H9 (cell line): ENCODE results near the gene PRKAR2B. TPM values are rescaled to one million over a fixed set of nuclear protein-coding genes. Genes with fewer than 3 reads are reported as not detected.

Source experiments
- DNase-seq: peaks from one replicate; pipeline ENCODE4 v3.0.0-alpha.2; 2017
- H2AFZ ChIP-seq: one replicate; pipeline ENCODE4 v1.6.1; 2013; ENCODE audit warnings: mild to moderate bottlenecking, low read length, control low read depth, moderate library complexity
- H2AK5ac ChIP-seq: 2 replicates; pipeline ENCODE4 v1.6.1; 2013; ENCODE audit warnings: low read length, control low read depth, mixed read lengths; ENCODE audit not compliant: insufficient read length
- H2BK120ac ChIP-seq: one replicate; pipeline ENCODE4 v1.6.1; 2013; ENCODE audit warnings: low read depth, mild to moderate bottlenecking, low read length, control low read depth, inconsistent platforms; ENCODE audit not compliant: poor library complexity, severe bottlenecking
- H2BK12ac ChIP-seq: 2 replicates; pipeline ENCODE4 v1.6.1; 2013; ENCODE audit warnings: low read length, control low read depth, mixed read lengths, low read depth; ENCODE audit not compliant: insufficient read length
- H2BK15ac ChIP-seq: 2 replicates; pipeline ENCODE4 v1.6.1; 2013; ENCODE audit warnings: low read depth, low read length, control low read depth
- H2BK20ac ChIP-seq: one replicate; pipeline ENCODE4 v1.6.1; 2013; ENCODE audit warnings: low read depth, mild to moderate bottlenecking, low read length, control low read depth, inconsistent platforms; ENCODE audit not compliant: poor library complexity, severe bottlenecking
- H2BK5ac ChIP-seq: 2 replicates; pipeline ENCODE4 v1.6.1; 2013; ENCODE audit warnings: low read length, control low read depth, mixed read lengths; ENCODE audit not compliant: insufficient read length
- H3K14ac ChIP-seq: 2 replicates; pipeline ENCODE4 v1.6.1; 2013; ENCODE audit warnings: low read length, control low read depth; ENCODE audit not compliant: insufficient read depth
- H3K18ac ChIP-seq: 2 replicates; pipeline ENCODE4 v1.6.1; 2013; ENCODE audit warnings: low read depth, mild to moderate bottlenecking, mixed read lengths, low read length, control low read depth; ENCODE audit not compliant: insufficient read length
- H3K23ac ChIP-seq: 2 replicates; pipeline ENCODE4 v1.6.1; 2013; ENCODE audit warnings: low read length, control low read depth, mixed read lengths, low read depth; ENCODE audit not compliant: insufficient read length
- H3K23me2 ChIP-seq: 2 replicates; pipeline ENCODE4 v1.6.1; 2013; ENCODE audit warnings: low read depth, mild to moderate bottlenecking, mixed read lengths, low read length, control low read depth; ENCODE audit not compliant: insufficient read length, poor library complexity, severe bottlenecking
- H3K27ac ChIP-seq: 2 replicates; pipeline ENCODE4 v1.5.1; 2013; ENCODE audit warnings: low read length, control low read depth, mixed read lengths, low read depth; ENCODE audit not compliant: insufficient read length
- H3K27me3 ChIP-seq: 2 replicates; pipeline ENCODE4 v1.6.1; 2013; ENCODE audit warnings: low read length, control low read depth, inconsistent platforms; ENCODE audit not compliant: insufficient read depth
- H3K4ac ChIP-seq: 2 replicates; pipeline ENCODE4 v1.6.1; 2013; ENCODE audit warnings: low read depth, mild to moderate bottlenecking, control low read depth, inconsistent platforms, low read length, moderate library complexity
- H3K4me1 ChIP-seq: 2 replicates; pipeline ENCODE4 v1.6.1; 2013; ENCODE audit warnings: low read length, control low read depth, inconsistent platforms; ENCODE audit not compliant: insufficient read depth
- H3K4me2 ChIP-seq: 2 replicates; pipeline ENCODE4 v1.6.1; 2013; ENCODE audit warnings: low read length, control low read depth, mixed read lengths; ENCODE audit not compliant: insufficient read length, insufficient read depth
- H3K56ac ChIP-seq: 2 replicates; pipeline ENCODE4 v1.6.1; 2013; ENCODE audit warnings: low read depth, mild to moderate bottlenecking, mixed read lengths, low read length, control low read depth; ENCODE audit not compliant: insufficient read length
- H3K79me1 ChIP-seq: 2 replicates; pipeline ENCODE4 v1.6.1; 2013; ENCODE audit warnings: low read depth, mild to moderate bottlenecking, moderate library complexity, low read length, control low read depth, inconsistent platforms; ENCODE audit not compliant: insufficient read depth, poor library complexity, severe bottlenecking
- H3K79me2 ChIP-seq: 2 replicates; pipeline ENCODE4 v1.6.1; 2013; ENCODE audit warnings: low read length, control low read depth, inconsistent platforms; ENCODE audit not compliant: insufficient read depth
- H3K9ac ChIP-seq: 2 replicates; pipeline ENCODE4 v1.6.1; 2013; ENCODE audit warnings: low read length, control low read depth, mixed read lengths; ENCODE audit not compliant: insufficient read length; ENCODE audit errors: extremely low read depth
- H3K9me3 ChIP-seq: one replicate; pipeline ENCODE4 v1.6.1; 2013; ENCODE audit warnings: low read depth, low read length, inconsistent platforms; ENCODE audit not compliant: control insufficient read depth
- H3T11ph ChIP-seq: one replicate; pipeline ENCODE4 v1.6.1; 2013; ENCODE audit warnings: mild to moderate bottlenecking, low read length, control low read depth, inconsistent platforms
- H4K20me1 ChIP-seq: one replicate; pipeline ENCODE4 v1.6.1; 2013; ENCODE audit not compliant: control insufficient read depth, insufficient read length, insufficient read depth
- H4K5ac ChIP-seq: 2 replicates; pipeline ENCODE4 v1.6.1; 2013; ENCODE audit warnings: low read depth, mild to moderate bottlenecking, mixed read lengths, low read length, control low read depth; ENCODE audit not compliant: insufficient read length
- H4K8ac ChIP-seq: replicated peaks from 2 replicates; pipeline ENCODE4 v1.6.1; 2013; ENCODE audit warnings: low read length, control low read depth, mixed read lengths, low read depth; ENCODE audit not compliant: insufficient read length
- H4K91ac ChIP-seq: 2 replicates; pipeline ENCODE4 v1.6.1; 2013; ENCODE audit warnings: low read depth, mild to moderate bottlenecking, moderate library complexity, mixed read lengths, low read length, control low read depth; ENCODE audit not compliant: insufficient read length
- H3K27ac Mint-ChIP-seq, 3 experiments: 2 replicates in 2 of 3; 3 replicates in 1 of 3; pipeline ENCODE4 v1.8.0; 2020 to 2021; ENCODE audit warnings: mixed read lengths in 3 of 3, mild to moderate bottlenecking in 1 of 3, moderate library complexity in 1 of 3
- H3K27me3 Mint-ChIP-seq: 2 replicates; pipeline ENCODE4 v1.8.0; 2021; ENCODE audit warnings: low read depth, mild to moderate bottlenecking, moderate library complexity, mixed read lengths
- H3K36me3 Mint-ChIP-seq, 3 experiments: 2 replicates in 2 of 3; 3 replicates in 1 of 3; pipeline ENCODE4 v1.8.0; 2020 to 2021; ENCODE audit warnings: low read depth in 3 of 3, mixed read lengths in 3 of 3; ENCODE audit not compliant: insufficient read depth in 1 of 3
- H3K4me1 Mint-ChIP-seq, 2 experiments: 2 replicates each; pipeline ENCODE4 v1.8.0; 2020; ENCODE audit warnings: mixed read lengths in 2 of 2
- H3K4me3 Mint-ChIP-seq, 2 experiments: 2 replicates in 1 of 2; 3 replicates in 1 of 2; pipeline ENCODE4 v1.8.0; 2020 to 2021; ENCODE audit warnings: mild to moderate bottlenecking in 2 of 2, mixed read lengths in 2 of 2, moderate library complexity in 1 of 2
- H3K9me3 Mint-ChIP-seq, 2 experiments: 2 replicates in 1 of 2; 3 replicates in 1 of 2; pipeline ENCODE4 v1.8.0; 2020; ENCODE audit warnings: mild to moderate bottlenecking in 2 of 2, mixed read lengths in 2 of 2, moderate library complexity in 1 of 2
- whole genome bisulfite sequencing: extraction: QIAGEN DNeasy Blood & Tissue Kit; methylation state at CpG from one replicate; pipeline ENCODE4 v1.1.7; 2013; ENCODE audit warnings: missing lambda C conversion rate, low lambda C conversion rate, mixed read lengths; ENCODE audit not compliant: insufficient read length; ENCODE audit errors: extremely low coverage; 5-methylcytosine and 5-hydroxymethylcytosine counted together
- total RNA-seq: library from RNA; stranded (reverse); gene quantifications from 2 replicates; pipeline ENCODE4 v1.2.1, GENCODE V29; 2021
- TF ChIP-seq, protein P1 (sequence below): fragments of 200-600 bp; sonication (generic); conservative IDR thresholded peaks from 3 replicates; pipeline ENCODE4 v1.8.0; 2021; ENCODE audit warnings: antibody characterized with exemption, mild to moderate bottlenecking

Gene PRKAR2B
- total RNA-seq, 1 experiment from 2014 or later = 16.6 TPM

DNA sequence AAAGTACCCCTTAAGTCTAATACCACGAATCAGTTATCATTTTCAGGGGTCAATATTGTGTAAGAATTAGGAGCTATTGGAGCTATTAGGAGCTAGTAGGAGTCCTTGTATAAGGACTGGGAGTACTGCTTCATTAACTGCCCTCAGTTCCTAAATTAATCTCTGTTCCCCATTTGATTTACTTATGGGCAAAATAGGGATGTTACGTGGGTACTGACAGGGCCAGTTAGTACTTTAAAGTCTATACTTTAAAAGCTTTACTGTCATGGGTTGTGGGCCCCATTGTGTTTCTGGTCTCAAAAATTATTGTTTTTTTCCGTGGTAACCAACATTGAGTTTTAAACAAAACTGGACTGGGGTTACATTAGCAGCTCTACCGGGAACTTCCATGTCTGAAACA is 60.3 kb downstream of the PRKAR2B start:
- Mint-ChIP-seq H3K4me3 (no peak overlapping the region), H3K9me3 (peaks cover 11 to 14% of the 10 kb centered on the region in 2 experiments), H3K4me1 (peaks cover 0 to 2% of the 10 kb centered on the region in 2 experiments; a peak in 2 of 4 replicates), H3K27me3 (no peaks in the 10 kb centered on the region), H3K36me3 (peaks cover 9 to 20% (median 10%) of the 10 kb centered on the region in 3 experiments), H3K27ac (no peak overlapping the region)
- Histone ChIP-seq H2BK120ac (no peak overlapping the region), H3K56ac (no peak overlapping the region), H2BK15ac (no peak overlapping the region), H3T11ph (no peak overlapping the region), H3K79me1 (no peaks in the 10 kb centered on the region), H4K91ac (no peak overlapping the region), H2AK5ac (no peak overlapping the region), H4K5ac (no peak overlapping the region), H3K9me3 (no peaks in the 10 kb centered on the region), H3K4me2 (no peak overlapping the region), H2BK12ac (no peak overlapping the region), H3K27ac (no peak overlapping the region), H3K18ac (no peak overlapping the region), H2AFZ (no peak overlapping the region), H3K4me1 (no peaks in the 10 kb centered on the region), H4K20me1 (no peaks in the 10 kb centered on the region), H3K9ac (no peak overlapping the region), H2BK20ac (no peak overlapping the region), H2BK5ac (no peak overlapping the region), H3K23me2 (no peaks in the 10 kb centered on the region), H3K14ac (no peak overlapping the region), H4K8ac (no peak overlapping the region), H3K79me2 (no peaks in the 10 kb centered on the region), H3K27me3 (no peaks in the 10 kb centered on the region), H3K4ac (no peak overlapping the region), H3K23ac (no peak overlapping the region)
- WGBS = no CpG with 5 or more reads among the region's 4 CpGs
- TF ChIP-seq, protein P1, sequence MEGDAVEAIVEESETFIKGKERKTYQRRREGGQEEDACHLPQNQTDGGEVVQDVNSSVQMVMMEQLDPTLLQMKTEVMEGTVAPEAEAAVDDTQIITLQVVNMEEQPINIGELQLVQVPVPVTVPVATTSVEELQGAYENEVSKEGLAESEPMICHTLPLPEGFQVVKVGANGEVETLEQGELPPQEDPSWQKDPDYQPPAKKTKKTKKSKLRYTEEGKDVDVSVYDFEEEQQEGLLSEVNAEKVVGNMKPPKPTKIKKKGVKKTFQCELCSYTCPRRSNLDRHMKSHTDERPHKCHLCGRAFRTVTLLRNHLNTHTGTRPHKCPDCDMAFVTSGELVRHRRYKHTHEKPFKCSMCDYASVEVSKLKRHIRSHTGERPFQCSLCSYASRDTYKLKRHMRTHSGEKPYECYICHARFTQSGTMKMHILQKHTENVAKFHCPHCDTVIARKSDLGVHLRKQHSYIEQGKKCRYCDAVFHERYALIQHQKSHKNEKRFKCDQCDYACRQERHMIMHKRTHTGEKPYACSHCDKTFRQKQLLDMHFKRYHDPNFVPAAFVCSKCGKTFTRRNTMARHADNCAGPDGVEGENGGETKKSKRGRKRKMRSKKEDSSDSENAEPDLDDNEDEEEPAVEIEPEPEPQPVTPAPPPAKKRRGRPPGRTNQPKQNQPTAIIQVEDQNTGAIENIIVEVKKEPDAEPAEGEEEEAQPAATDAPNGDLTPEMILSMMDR = no peak
- no peak for DNase-seq
